Measurements from ENCODE around the gene C3orf70.

The C3orf70 gene

DNA sequence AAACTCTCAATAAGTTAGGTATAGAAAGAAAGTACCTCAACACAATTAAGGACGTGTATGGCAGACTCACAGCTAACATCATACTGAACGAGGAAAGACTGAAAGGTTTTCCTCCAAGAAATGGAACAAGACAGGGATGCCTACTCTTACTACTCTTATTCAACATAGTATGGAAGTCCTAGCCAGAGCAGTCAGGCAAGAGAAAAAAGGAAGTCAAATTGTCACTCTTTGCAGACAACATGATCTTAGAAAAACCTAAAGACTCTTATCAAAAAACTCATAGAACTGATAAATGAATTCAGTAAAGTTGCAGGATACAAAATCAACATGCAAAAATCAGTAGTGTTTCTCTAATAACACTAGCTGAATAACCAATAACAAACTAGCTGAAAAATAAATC, 96.0 kb downstream of the C3orf70 start:
- H3K9me3 Mint-ChIP-seq, result peaks cover 38 to 65% of the 10 kb centered on the region in 2 donors
- no peak overlapping the region for H3K27ac Mint-ChIP-seq
- no peaks in the 10 kb centered on the region for H3K27me3 Mint-ChIP-seq
- no peak overlapping the region for H3K4me3 Mint-ChIP-seq
- DNase-seq (no peak), ATAC-seq (no peak)
- H3K4me1 Mint-ChIP-seq, result no peaks in the 10 kb centered on the region

DNA sequence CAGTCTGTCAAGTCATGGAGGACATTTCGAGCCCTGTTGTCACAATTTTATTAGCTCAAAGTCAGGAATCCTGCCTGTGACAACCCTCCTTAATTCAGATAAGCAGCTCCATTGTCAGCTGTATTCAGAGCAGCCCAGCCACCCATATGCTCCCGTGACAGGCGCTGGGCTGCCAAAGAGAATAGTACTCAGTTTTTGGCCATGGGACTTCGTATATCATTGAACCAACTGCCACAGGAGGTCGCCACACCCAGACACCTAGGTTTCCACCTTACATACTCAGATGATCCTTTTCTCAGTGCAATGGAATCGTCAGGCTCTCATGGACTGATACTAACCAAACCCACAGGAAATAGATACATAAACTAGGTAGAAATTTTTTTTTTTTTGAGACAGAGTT, 100.2 kb downstream of the C3orf70 start:
- no peak overlapping the region for H3K27ac Mint-ChIP-seq
- peaks cover 31 to 38% of the 10 kb centered on the region in 2 donors for H3K9me3 Mint-ChIP-seq
- no peak for ATAC-seq

DNA sequence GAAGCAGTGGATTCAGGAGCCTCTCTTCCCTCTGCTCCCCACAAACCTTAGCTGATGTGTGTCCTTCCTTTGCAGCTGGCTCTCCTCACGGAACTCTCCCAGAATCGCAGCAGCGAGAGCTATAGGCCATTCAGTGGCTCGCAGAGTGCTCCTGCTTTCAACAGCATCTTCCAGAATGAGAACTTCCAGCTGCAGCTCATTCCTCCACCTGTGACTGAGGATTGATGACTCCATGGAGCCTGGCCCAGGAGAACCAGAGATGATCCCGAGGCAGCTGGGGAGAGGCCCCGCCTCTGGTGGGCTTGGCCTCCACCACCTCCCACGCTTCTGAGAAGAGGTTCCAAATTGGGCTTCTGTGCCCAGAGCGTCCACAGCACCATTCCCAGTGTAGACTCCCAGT, 101.1 kb downstream of the C3orf70 start:
- Mint-ChIP-seq H3K9me3 (peaks cover 27 to 30% of the 10 kb centered on the region in 2 donors), H3K27me3 (no peaks in the 10 kb centered on the region), H3K4me1 (no peaks in the 10 kb centered on the region), H3K4me3 (no peak overlapping the region), H3K27ac (no peak overlapping the region)
- ATAC-seq (no peak), DNase-seq (no peak)

More for the DNA sequence above, 100.2 kb downstream of the C3orf70 start:
- H3K4me3 Mint-ChIP-seq, result no peak overlapping the region
- no peaks in the 10 kb centered on the region for H3K27me3 Mint-ChIP-seq
- no peaks in the 10 kb centered on the region for H3K4me1 Mint-ChIP-seq
- DNase-seq, result no peak

DNA sequence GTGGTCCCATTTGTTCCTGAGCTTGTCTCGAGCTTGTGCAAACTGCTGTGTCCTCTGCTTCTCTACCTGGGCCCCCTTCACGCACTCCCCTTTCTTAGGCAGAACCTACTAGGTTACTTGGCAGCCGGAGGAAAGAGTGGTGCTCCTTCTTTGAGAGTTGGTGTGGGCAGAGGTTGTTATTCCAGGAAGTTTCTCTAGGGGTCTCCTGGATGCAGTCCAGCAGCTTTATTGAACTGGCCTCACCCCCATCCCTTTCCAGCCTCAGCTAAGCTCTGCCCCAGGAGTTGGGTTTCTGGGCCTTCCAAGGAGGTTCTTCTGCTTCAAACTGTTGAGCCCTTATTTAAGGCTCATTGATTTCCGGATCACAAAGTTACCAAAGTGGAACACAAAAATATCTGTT, 103.2 kb downstream of the C3orf70 start:
- no peaks in the 10 kb centered on the region for H3K4me1 Mint-ChIP-seq
- H3K27me3 Mint-ChIP-seq, result no peaks in the 10 kb centered on the region
- peaks cover 13 to 15% of the 10 kb centered on the region in 2 donors for H3K9me3 Mint-ChIP-seq
- no peak overlapping the region for H3K4me3 Mint-ChIP-seq
- DNase-seq (no peak), ATAC-seq (no peak)
- no peak overlapping the region for H3K27ac Mint-ChIP-seq

DNA sequence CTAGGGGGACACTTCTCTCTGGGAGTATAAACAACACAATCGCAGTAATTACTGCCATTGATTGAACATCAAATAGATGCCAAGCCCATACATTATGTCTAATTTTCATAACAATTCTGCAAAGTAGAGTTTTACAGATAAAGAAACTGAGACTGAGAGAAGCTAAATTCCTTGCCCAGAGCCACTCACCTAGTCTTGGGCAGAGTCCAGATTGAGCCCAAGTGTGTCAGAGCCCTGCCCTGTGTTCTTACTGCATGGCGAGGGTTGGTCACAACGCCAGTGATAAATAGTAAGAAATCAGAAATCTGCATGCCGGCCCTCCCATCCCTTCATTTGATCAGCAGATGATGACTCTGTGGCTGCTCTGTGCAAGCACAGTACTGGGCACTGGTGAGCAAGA, 106.3 kb downstream of the C3orf70 start:
- Mint-ChIP-seq H3K4me3 (no peak overlapping the region), H3K27ac (no peak overlapping the region), H3K27me3 (no peaks in the 10 kb centered on the region), H3K4me1 (no peaks in the 10 kb centered on the region), H3K9me3 (peaks cover 5 to 6% of the 10 kb centered on the region in 2 donors)
- DNase-seq, result no peak
- ATAC-seq, result no peak

DNA sequence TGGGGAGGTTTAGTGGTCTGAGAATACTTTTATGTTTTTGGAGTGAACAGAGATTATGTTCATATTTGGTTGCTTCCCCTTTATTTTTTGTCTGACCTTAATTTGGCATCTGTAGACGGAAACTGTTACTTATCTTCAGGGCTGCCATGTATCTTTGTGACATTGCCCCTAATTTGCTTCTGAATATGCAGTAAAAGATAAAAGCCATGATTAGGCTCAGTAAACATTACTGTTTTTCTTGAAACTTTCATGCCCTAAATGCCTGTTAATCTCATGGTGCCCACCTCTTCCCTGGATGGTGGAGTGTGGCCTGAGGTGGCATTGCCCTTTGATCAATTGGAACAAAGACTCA, 106.7 kb downstream of the C3orf70 start:
- H3K4me3 Mint-ChIP-seq, result no peak overlapping the region
- H3K9me3 Mint-ChIP-seq, result peaks cover 3% of the 10 kb centered on the region in 2 donors
- H3K4me1 Mint-ChIP-seq, result no peaks in the 10 kb centered on the region
- no peak for DNase-seq
- no peak overlapping the region for H3K27ac Mint-ChIP-seq
- no peaks in the 10 kb centered on the region for H3K27me3 Mint-ChIP-seq
- ATAC-seq, result no peak

DNA sequence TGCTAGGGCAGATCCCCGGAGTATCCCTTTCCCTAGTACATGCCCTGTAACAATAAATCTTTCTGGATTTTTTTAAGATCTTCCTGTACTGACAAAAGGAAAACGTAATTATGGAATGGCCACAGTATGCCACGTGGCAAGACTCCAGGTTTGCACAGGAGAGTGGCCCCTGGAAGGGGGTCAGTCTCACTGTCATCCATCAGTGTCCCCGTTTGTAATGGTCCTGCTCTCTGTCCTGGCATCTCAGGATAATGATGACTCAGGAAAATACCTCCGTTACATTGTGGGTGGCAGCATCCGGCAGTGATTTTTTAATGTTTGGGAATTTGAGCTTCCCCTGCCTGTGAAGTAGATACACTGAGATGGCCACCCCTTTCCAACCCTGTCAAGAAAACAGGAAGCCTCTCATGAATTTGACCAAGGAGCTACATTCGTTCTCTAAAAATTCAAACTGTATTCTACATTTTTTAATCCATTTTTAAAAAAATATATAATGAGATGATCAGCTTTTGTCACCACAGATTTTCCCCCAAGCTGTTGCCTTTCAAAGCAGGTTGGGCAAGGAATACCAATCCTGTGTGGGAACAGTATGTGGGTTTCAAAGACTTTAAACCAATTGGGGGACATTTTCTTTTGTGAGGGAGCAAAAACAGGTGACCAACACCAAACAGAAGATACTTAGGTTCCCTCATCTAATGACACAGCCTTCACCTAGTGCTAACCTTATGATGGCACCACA, 110.4 kb downstream of the C3orf70 start:
- no peak for DNase-seq
- peak overlapping the region in 1 of 2 donors; percentile 49 for H3K27ac Mint-ChIP-seq
- no peak for ATAC-seq

DNA sequence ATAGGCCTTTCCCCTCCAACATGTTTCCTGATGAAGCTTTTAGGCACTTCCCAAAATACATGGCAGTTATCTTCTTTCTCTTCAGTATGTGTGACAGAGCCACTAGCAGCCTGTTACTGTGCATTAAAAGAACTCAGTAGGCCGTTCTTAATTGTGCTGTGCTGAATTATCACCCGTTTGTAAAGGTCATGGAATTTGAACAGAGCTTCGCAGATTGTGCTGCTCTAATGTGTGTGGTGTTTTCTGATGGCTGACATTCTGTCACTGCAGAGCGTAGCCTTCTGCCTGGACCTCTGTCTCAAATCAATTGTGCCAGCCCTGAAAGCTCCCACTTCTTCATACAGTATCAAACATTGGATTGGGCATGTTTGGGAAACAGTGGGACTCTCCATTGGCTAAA, 111.3 kb downstream of the C3orf70 start:
- no peaks in the 10 kb centered on the region for H3K27me3 Mint-ChIP-seq
- H3K4me1 Mint-ChIP-seq, result no peaks in the 10 kb centered on the region
- H3K9me3 Mint-ChIP-seq, result peaks cover 16 to 22% of the 10 kb centered on the region in 2 donors
- ATAC-seq (no peak), DNase-seq (no peak)
- H3K4me3 Mint-ChIP-seq, result no peak overlapping the region
- H3K27ac Mint-ChIP-seq, result no peak overlapping the region

More for the DNA sequence above, 110.4 kb downstream of the C3orf70 start:
- Mint-ChIP-seq H3K4me1 (no peaks in the 10 kb centered on the region), H3K4me3 (no peak overlapping the region), H3K27me3 (no peaks in the 10 kb centered on the region), H3K9me3 (peaks cover 13 to 18% of the 10 kb centered on the region in 2 donors)

DNA sequence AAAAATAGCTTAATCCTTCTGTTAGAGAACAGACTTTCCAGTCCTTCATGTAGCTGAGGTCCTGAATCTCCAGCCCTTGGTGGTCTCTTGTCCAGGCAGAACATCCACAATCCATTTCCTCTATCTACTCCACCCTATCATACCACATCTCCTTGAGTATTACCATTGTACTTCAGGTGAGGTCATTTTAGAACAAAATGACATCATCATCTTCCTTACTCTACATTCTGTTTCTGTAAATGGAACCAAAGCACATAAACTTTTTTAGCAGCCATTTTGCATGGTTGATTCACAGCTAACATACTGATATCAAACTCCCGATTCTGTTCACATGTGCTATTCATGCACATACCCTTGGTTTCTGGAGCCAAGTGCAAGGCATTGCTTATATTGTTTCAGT, 112.4 kb downstream of the C3orf70 start:
- Mint-ChIP-seq H3K27me3 (no peaks in the 10 kb centered on the region), H3K9me3 (peaks cover 21 to 28% of the 10 kb centered on the region in 2 donors), H3K27ac (no peak overlapping the region), H3K4me3 (no peak overlapping the region), H3K4me1 (no peaks in the 10 kb centered on the region)
- DNase-seq (no peak), ATAC-seq (no peak)

DNA sequence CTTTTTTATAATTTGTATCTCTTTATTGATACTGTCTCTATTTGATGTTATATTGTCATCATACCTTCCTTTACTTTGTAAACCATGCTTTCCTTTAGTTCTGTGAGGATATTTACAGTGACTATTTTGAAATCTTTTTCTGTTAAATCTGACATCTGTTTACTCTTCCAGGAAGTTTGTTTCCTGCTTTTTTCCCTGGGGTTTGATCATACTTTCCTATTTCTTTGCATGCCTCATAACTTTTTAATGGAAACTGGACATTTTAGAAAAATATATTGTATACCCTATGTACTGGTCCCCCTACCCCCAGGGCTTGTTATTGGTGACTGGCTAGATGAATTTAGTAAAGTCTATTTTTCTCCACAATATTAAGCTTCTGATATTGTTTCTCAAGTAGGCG, 115.1 kb downstream of the C3orf70 start:
- no peak overlapping the region for H3K27ac Mint-ChIP-seq
- no peak for DNase-seq
- H3K27me3 Mint-ChIP-seq, result no peaks in the 10 kb centered on the region
- no peaks in the 10 kb centered on the region for H3K4me1 Mint-ChIP-seq
- ATAC-seq, result no peak
- H3K9me3 Mint-ChIP-seq, result peaks cover 41 to 44% of the 10 kb centered on the region in 2 donors
- no peak overlapping the region for H3K4me3 Mint-ChIP-seq

DNA sequence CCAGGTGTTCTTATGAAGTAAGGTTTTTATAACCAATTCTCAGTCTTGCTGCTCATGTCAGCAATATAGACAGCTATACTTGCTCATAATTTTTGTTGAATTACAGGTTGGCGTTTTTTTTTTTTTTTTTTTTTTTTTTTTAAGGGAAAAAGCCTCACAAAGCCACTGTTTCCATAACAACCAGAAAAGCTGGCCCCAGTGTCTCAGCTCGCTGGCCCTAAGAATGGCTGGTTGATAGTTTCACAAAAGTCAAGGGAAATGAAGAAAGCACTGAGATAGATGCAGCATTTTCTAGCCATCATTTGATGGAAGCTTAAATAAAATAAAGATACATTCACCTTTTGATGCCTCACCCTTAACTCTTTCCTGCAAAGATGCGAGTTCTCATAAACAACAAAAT, 121.9 kb downstream of the C3orf70 start:
- Mint-ChIP-seq H3K27me3 (no peaks in the 10 kb centered on the region), H3K27ac (no peak overlapping the region), H3K4me1 (no peaks in the 10 kb centered on the region), H3K4me3 (no peak overlapping the region), H3K9me3 (peaks cover 17 to 28% of the 10 kb centered on the region in 2 donors)
- DNase-seq (no peak), ATAC-seq (no peak)

DNA sequence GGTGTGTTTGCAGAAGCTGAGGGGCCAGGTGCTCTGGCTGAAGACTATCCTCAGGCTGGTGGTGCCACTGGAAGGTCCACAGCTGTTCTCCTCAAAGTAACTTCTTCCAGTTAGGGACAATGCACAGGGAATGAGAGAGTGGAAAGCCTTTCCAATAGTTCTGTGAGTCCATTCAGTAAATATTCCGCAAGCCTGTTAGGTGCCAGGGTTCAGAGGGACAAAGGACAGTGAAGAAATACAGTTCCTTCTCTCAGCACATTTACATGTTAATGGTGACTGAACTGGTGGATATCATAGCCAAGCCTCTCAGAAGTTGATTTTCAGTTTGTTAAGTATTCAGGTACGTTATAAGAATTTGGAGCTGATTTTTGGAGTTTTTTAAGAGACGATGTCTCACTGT, 122.5 kb downstream of the C3orf70 start:
- Mint-ChIP-seq H3K27ac (peak overlapping the region in 1 of 2 donors; percentile 6), H3K4me1 (no peaks in the 10 kb centered on the region), H3K27me3 (no peaks in the 10 kb centered on the region), H3K4me3 (no peak overlapping the region), H3K9me3 (peaks cover 14 to 22% of the 10 kb centered on the region in 2 donors)
- ATAC-seq (no peak), DNase-seq (no peak)

DNA sequence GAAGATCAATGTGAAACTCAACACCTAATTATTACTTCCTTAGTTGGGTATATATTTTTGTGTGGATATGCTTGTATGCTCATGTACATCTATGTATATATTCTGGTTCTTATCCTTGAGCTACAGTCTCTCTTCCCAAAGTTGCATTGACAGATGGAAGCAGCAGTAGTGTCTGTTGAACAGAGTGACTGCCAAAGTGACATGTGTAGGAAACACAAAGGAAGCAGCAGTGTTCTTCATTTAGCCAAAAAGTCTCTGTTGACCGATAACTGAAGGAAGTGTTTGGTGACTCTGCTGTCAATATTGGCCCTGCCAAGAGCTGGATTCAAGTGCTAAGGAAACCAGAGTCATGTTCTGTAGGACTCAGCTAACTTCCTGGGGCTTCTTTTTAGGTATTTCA, 123.8 kb downstream of the C3orf70 start:
- Mint-ChIP-seq H3K9me3 (peaks cover 3 to 9% of the 10 kb centered on the region in 2 donors), H3K4me3 (no peak overlapping the region), H3K27ac (no peak overlapping the region), H3K4me1 (no peaks in the 10 kb centered on the region), H3K27me3 (no peaks in the 10 kb centered on the region)
- ATAC-seq, result no peak
- no peak for DNase-seq

DNA sequence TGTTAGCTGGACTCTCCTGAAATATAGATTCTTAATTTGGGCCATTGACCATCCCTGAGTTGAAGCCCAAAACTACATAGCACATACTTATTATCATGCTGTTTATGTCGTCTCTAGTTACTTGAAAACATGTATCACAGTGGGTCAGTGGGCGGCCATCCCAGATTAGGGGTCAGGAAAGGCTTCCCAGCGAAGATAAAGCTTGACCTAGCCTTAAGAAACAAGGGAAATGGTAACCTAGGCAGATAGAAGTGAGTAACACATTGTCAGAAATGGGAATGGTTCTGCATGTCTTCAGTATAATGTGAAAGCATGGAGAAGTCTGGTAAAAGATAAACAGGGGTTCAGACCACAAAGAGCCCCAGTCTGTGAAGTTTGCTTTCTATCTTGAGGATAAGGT, 124.7 kb downstream of the C3orf70 start:
- no peak overlapping the region for H3K27ac Mint-ChIP-seq

More for the DNA sequence above, 124.7 kb downstream of the C3orf70 start:
- Mint-ChIP-seq H3K9me3 (peaks cover 0 to under 1% of the 10 kb centered on the region in 2 donors), H3K4me3 (no peak overlapping the region), H3K27me3 (no peaks in the 10 kb centered on the region), H3K4me1 (no peaks in the 10 kb centered on the region)
- DNase-seq, result no peak
- no peak for ATAC-seq
